HG03571 (cell line): ENCODE measurements around the gene ZNF521.

Source experiments
- ATAC-seq: cut with Tn5 transposase; IDR thresholded peaks from one replicate; pipeline ENCODE4 v1.9.1; 2021; ENCODE audit not compliant: unreplicated experiment

The ZNF521 gene

GRCh38 chr18:25340762-25341161 is 11.2 kb downstream of the ZNF521 start:
- no peak for ATAC-seq

- ATAC-seq = no peak
Measured at GRCh38 chr18:25335676-25336075, 16.3 kb downstream of the ZNF521 start.

GRCh38 chr18:25335062-25335461 is 16.9 kb downstream of the ZNF521 start:
- no peak for ATAC-seq

- ATAC-seq = no peak
Measured at GRCh38 chr18:25334588-25334987, 17.4 kb downstream of the ZNF521 start.

- no peak for ATAC-seq
Measured at GRCh38 chr18:25332002-25332401, 20.0 kb downstream of the ZNF521 start.

- no peak for ATAC-seq
Measured at GRCh38 chr18:25329783-25330182, 22.2 kb downstream of the ZNF521 start.

GRCh38 chr18:25327584-25327983 is 24.4 kb downstream of the ZNF521 start:
- ATAC-seq = no peak

- no peak for ATAC-seq
Measured at GRCh38 chr18:25326361-25326952, 25.5 kb downstream of the ZNF521 start.

GRCh38 chr18:25322806-25323205 is 29.2 kb downstream of the ZNF521 start:
- no peak for ATAC-seq

- no peak for ATAC-seq
Measured at GRCh38 chr18:25316381-25317018, 35.5 kb downstream of the ZNF521 start.

- ATAC-seq = no peak
Measured at GRCh38 chr18:25314838-25315190, 37.2 kb downstream of the ZNF521 start.

- no peak for ATAC-seq
Measured at GRCh38 chr18:25314151-25314837, 37.7 kb downstream of the ZNF521 start.

GRCh38 chr18:25313268-25313667 is 38.7 kb downstream of the ZNF521 start:
- no peak for ATAC-seq

- no peak for ATAC-seq
Measured at GRCh38 chr18:25310045-25310444, 41.9 kb downstream of the ZNF521 start.

GRCh38 chr18:25308381-25308780 is 43.6 kb downstream of the ZNF521 start:
- ATAC-seq = no peak

GRCh38 chr18:25307192-25307591 is 44.8 kb downstream of the ZNF521 start:
- ATAC-seq = no peak

GRCh38 chr18:25306671-25307070 is 45.3 kb downstream of the ZNF521 start:
- ATAC-seq = no peak

GRCh38 chr18:25305584-25305983 is 46.4 kb downstream of the ZNF521 start:
- ATAC-seq = no peak

GRCh38 chr18:25300492-25300891 is 51.5 kb downstream of the ZNF521 start:
- no peak for ATAC-seq

GRCh38 chr18:25299426-25300300 is 52.3 kb downstream of the ZNF521 start:
- no peak for ATAC-seq

- no peak for ATAC-seq
Measured at GRCh38 chr18:25298853-25299274, 53.1 kb downstream of the ZNF521 start.
